Embryonic facial prominence (tissue), 1 donor: ENCODE results near the gene LRP5.

Source experiments
- DNase-seq: peaks from one replicate; pipeline ENCODE4 v3.0.0-alpha.2; 2016; ENCODE audit errors: extremely low spot score

Gene LRP5

DNA sequence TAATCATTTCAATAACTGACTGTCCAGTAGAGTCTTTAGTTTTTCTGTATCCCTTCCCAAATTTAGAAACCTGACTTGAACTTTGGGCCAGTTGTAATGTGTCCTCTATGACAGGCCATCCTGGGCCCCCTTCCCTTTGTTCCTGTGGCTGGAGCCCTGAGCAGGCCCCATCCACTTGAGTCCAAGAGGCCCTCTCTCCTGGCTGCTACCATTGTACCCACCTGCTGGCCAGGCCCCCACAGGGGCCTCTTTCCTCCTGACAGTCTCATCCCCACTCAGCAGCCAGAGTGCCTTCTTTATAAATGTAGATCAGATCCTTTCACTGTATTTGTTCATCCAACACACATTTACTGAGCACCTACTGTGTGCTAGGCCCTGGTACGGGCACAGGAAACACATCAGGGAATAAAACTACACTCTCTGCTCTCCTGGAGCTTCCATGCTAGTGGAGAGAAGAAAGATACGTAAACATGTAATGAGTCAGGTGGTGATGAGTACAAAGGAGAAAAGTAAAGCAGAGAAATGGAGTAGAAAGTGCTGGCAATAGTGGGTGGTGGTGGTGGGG, 2.7 kb upstream of the LRP5 start:
- no peak for DNase-seq

DNA sequence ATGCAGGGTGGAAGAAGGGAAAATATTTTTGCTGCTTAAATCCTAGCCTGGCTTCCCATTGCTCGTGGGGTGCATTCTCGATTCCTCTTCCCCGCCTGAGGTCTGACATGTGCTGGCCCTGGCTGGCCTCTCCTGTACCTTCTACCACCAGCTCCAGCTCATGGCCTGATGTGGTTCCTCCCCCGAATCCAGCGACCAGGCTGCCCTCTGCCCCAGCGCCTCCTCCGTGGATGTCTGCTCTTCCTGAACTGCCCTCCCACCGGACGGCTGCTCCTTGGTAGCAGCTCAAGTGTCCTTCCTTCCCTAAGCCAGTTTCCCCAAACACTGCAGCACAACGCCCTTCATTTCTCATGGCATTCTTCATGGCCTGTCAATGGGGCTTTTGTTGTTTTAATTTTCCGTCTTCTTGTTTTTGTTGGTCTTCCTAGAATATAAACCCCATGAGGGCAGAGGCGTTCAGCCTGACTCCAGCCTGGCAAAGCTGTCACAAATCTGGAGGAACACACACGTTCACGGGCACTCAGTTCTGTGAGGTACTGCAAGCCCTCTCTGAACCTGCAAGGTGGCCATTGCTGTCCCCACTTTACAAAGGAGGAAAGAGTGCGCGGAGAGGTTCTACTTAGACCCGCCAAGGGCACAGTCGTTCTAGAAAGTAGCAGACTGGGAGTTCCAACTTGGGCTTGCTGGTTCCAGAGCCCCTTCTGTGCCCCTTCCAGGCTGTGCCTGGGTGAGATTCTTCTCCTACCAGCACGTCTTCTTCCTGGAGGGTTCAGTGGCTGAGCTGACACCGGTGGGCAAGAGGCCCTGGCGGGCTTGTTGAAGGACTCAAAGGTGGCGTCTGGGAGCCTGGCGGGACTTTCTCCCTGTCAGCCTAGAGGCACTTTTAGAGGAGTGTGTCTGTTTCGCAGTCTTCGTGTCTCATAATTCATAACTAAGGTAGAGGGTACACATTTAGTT, 953 bp upstream of the LRP5 start:
- no peak for DNase-seq

DNA sequence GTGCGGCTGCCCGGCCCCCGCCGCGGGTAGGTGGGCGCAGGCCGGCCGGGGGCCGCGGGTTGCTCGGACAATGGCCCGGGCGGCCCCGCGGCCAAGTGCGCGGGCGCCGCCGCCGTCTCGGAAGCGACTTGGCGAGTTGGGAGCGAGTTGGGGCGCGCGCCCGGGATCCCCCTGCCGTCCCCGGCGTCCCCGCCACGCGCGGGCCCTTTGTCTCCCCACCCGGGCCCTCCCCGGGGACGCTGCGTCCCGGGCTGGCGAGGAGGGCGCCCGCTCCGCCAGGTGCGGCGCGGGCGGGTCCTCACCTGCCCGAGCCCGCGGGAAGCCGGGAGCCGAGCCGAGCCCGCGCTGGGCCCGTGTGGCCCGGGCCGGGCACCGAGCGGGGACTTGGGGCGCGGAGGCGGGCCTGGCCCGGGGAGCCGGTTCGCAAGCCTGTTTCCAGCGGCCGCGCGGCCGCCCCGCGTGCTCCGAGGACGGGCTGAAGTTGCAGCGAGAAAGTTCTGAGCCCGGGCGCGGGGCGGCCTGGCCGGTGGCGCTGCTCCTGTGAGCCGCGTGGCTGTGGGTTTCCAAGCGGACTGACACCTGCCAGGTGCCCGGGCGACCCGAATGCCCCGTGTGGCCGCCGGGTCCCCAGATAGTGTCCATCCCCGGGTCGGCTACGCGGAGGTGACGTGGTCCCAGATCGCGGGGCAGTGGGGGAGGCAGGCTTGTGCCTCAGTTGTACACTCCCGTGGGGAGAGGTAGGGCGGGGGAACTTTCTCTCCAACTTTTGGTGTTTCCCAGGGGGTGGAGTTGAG, 586 bp downstream of the LRP5 start:
- no peak for DNase-seq

DNA sequence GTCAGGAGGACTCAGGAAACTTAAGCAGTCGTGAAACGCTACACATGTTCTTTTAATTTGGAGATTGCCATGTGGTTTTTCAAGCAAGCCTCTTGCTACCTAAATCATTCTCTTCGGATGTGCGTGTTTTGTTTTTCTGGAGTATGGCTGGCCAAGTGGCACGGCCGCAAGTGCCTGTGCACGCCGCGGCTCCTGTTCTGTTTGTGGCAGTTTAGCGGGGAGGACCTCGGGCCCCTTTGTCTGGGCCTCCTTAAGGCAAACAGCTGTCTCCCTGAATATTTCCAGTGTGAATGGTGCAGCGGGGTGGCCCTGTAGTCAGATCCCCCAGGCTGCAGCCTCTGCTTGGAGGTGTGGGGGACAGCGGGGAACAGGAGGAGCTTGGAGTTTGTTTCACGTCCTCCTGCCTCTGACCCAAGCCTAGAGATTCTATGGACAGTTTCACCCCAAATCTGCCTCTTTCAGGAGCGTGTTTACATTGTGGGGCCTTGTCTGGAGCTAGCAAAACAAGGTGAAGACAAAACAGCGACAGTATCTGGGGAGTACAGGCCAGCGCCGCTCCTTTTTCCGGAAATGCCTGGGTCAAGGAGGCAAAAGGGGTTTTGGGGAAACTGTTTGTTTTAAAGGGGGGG, 1.3 kb downstream of the LRP5 start:
- DNase-seq: no peak

DNA sequence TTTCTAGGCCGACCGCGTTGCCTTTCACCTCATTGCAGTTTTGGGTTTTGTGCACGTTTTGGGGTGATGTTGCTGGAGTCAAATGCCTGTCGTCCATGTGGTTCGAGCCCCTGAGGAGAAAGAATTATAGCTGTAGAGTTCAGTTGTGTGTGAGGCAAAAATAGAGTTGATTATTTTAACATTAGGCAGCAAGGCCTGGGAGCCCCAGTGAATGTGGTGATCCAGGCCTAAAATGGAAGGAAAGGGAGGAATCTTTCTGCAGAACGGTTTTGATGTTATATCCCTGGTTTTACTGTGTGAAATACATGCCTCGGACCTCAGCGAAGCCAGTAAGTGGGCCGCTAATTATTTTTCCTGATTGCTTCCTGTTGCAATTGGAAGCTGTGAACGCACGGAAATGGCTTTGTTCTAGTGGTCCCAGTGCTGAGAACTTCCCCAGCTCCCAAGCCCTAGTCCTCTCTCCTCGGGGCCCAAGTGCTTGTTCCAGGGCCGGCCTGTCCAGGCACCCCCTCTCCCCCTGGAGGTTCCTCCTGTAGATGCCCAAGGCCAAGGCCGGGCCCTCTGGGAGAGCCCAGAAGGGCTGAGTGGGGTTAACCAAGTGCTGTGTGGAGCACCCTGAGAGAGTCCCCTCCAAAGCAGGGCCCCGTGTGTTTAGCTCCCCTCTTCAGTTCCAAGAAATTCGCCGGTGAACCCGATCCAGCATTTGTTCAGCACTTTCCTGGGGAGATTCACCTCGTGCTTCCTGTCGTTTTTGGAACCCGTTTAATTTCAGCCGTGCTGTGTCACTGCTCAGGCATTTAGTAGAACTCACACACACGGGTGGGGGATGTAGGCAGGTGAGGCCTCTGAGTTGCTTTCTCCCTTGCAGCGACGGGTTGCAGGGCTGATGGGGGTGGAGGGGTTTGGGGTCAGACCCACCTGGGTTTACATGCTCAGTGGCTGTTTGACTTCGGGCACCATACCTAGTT, 2.1 kb downstream of the LRP5 start:
- DNase-seq: no peak

DNA sequence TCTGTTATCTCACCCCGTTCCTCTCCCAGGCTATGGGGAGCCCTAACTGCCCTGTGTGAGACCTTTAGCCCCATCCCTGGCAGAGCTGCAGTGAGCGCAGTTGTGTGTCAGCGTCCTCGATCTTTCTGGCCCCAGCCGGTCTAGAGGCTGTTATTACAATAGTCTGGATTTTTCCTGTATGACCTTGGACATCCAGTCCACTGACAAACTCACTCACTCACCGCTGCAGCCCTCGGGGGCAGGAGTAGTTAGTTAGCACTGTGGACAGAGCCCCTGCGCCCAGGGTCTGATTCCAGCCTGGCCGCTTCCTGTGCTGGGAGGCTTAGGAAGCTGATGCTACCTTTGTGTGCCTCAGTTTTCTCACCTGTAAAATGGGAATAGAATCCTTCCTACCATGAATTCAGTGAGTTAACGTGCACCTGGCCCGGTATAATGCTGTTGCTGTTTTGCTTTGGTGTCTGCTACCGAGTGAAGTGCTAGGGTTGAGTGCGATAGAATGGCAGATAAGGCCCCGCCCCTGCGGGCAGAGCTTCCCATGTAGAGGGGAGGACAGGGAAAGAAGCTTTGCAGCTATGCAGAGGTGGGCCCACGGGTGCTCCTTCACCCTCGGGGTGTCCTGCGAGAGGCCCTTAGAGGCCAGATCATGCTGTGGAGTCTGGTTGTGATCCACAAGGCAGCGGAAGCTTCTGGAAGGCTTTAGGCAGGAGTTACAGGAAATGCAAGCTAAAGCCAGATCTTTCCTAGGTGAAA, 3.0 kb downstream of the LRP5 start:
- DNase-seq: no peak

DNA sequence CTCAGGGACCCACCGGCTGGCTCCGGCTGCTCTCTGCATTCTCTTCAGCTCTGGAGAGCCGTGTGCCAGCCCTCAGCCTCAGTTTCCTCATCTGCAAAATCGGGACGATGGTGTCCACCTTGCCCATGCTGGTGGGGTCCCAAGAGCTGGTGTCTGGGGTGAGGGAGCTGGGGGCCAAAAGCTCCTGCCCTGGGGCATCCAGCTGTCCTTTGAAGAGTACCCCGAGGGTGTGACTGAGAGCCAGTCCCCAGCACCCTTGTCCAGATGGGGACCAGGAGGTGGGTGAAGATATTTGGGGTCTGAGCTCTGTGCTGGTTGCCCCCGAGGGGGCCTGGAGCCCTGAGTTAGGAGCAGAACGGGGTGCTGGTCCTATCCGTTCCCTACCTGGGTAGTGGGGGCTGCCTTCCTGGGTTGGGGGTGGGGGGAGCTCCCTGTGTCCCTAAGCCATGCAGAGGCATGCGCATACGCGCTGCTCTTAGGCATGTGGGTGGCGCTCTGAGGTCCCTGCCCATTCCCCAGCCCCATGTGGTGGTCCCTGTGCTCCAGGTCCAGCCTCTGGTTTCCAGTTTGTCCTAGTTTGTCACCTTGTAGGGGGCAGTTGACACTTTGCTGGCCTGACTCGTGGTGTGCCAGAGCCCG, 4.9 kb downstream of the LRP5 start:
- no peak for DNase-seq

DNA sequence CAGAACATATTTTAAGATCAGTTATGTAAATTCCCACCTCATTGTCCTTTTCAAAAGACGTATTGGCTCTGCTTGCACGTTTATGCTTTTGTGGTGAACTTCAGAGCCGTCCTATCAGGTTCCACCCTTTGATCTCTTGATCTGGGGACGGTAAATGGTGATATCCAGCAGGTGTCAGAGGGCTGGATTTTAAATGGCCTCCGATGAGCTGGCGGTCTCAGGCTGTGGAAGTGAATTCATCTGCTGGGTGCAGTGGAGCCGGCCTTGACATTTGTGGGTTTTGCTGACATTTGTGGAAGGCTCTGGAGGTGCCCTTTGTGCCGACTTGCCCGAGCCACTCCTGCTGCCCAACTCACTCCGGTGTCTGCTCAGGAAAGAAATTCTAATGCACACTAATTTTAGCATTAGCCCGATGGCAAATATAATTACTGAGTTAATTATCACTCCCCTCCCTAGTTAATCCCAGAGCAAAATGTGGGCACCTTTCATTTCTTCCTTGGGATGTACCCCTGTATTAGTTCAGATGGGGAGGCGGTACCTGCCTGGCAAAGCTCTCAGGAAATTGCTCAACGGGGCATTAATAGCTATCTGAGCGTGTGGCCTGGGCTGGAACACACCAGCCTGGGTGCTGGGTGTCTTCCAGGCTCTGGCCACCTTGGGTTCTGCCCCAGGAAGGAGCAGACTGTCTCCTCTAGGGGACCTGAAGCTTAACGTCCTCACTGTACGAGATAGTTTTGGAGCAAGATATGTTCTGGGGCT, 9.1 kb downstream of the LRP5 start:
- DNase-seq: no peak

DNA sequence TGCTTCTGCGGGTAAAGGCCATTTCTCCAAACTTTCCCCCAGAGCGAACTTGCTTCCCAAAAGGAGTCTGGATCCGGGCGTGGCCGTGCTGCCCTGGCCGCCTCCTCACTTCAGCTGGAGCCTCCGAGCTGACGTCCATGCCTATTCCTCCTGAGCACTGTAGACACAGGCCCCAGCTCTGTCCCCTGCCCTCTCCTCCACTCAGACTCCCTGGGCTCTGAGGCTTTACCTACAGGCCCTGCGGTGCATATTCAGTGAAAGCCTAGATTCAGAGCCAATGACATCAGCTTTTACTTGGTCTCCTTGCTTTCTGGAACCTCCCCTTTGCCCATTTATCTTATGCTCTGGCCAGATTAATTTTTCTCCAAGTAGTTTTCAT, 9.7 kb downstream of the LRP5 start:
- no peak for DNase-seq

DNA sequence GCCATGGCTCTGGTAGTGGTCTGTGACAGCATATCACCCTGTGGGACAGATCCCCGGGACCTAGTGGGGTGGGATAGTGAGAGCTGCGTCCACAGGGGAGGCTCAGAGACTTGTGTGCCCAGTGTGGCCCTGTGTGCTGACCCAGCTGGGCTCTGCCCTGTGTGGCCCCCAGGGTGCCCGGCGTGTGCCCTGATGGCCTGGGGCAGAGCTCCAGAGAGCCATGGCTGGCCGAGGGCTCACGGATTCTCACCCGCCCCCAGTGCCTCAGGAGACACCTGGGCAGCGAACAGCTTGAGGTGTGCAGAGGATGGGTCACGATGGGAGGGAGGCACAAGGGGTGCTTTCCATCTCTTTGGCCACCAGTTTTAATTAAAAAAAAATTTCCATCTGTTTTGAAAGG, 11.8 kb downstream of the LRP5 start:
- no peak for DNase-seq

DNA sequence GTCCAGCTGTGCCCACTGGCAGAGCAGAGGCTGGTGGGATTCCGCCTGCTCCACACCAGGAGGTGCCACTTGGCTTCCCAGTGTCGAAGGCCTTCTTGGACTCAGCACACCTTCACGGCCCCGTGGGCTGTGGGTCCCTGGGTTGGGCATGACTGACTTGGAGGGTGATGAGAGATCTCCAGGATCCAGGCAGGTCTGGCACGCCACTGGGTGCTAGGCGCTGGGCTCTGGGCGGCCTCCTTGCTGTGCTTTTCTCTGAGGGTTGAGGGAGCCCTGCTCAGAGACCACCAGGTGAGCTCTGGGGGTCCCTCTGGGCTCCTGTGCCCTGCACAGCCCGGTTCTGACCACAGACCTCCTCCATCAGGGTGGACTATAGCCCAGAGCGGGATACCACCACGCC, 12.3 kb downstream of the LRP5 start:
- no peak for DNase-seq

DNA sequence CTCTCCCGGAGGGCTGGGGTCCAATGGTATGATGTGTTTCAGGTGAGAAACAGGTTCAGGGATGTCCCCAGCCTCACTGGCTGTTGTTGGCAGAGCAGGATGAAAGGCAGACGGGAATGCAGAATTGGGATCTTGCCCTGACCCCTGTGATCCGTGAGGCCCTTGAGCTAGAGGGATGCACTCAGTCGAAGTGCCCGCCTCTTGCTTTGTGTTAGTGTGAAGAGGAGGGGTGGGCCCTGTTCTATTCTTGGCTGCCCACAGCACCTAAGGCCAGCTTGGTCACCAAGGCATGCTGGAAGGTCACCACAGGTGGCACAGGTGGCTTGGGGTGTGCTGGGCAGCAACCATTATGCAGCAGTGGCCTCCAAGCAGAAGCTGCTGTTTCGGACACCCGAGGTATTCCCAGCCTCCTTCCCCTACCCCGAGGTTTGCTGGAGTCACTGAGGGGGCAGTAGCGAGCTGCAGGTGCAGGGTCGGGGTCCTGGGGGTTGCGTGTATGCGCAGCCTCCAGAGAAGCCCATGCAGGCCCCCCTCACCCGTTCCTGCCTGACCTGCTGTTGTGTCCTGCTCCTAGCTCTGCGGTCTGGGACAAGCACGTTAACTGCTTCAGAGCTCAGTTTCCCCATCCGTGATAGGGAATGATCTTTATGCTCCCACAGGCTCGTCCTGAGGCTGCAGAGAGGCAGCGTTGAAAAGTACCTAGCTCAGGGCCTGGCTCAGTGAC, 13.0 kb downstream of the LRP5 start:
- no peak for DNase-seq

DNA sequence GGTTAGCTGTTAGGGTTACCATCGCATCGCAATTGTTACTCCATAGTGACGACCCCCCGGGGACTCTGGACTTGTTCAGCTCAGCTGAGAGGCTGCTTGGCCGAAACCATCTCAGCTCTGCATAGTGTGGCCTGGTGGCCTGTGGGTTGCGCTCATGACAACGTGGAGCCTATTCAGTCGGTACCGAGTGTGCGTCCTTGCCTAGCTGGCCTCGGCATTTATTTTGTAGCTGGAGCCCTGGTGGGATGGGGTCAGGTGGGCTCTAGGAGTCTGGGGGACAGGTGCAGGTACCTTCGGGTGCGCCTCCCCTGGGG, 13.5 kb downstream of the LRP5 start:
- no peak for DNase-seq

DNA sequence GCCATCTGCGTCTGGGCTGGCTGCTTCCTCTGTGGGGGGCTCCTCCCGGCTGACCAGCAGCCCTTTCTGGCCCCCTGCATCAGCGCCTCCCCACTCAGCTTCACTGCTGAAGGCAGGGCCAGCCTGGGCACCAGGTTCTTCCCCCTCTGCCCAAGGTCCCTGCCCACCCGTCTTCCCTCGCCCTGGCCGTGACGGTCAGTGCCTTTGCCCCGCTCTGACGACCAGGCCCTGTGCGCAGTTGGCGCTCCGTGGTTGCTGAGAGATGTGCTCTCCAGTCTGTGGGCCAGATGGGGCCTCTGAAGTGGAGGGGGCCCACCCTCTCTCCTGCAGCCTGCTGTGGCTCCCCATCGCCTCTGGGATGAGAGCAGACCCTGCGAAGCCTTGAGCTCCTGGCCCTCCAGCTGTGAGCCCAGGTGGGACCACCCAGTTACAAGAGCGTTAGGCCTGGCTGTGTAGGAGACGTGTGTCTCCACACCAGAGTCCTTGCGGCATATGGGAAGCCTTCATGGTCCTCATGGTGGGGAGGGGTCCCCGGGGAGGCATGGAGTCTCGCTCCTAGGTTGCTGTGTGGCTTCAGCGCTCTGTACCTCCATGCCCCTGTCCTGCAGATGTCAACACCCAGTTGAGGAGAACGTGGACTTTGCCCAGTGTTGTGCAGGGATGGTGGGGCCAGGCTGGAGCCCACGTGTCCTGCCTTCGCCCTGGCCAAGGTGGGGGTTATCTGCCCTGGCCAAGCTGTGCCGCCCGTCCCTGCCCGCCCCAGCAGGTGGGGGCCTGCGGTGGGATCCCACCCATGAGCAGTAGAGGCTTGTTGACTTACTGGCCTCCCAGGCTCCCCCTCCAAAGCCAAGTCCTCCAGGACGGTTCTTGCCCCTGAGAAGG, 14.2 kb downstream of the LRP5 start:
- DNase-seq: no peak

DNA sequence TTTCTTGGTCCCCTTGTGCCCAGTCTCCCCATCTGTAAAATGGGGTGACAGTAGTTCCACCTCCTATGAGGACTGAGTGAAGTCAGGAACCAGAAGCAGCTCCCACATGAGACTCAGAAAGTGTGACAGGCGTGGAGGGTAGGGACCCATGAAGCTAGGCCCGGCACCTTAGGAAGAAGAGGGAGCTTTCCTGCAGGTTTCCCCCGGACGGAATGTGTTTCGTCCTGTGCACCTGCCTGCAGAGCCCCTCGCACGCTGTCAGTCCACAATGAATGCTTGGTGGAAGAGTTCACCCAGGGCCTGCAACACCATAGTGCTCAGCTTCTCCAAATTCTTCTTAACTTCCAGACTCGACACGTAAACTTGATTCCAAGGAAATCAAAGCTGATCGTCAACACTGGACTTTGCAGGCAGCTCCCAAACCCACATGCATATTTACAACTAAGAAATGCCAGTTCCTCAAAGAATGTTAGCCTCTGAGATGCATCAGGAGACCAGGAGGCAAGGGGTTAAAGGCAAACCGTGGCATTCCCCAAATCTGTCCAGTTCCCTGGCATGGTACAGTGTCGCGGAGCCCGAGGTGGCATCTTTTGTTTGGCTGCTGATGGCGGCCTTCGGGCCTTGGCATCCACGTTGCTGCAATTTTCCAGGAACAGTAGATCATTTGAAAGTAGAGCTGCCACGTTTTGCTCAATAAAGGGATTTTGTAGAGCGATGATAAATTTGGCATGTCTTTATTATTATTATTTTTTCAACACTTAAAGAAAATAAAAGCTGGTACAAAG, 15.4 kb downstream of the LRP5 start:
- no peak for DNase-seq

DNA sequence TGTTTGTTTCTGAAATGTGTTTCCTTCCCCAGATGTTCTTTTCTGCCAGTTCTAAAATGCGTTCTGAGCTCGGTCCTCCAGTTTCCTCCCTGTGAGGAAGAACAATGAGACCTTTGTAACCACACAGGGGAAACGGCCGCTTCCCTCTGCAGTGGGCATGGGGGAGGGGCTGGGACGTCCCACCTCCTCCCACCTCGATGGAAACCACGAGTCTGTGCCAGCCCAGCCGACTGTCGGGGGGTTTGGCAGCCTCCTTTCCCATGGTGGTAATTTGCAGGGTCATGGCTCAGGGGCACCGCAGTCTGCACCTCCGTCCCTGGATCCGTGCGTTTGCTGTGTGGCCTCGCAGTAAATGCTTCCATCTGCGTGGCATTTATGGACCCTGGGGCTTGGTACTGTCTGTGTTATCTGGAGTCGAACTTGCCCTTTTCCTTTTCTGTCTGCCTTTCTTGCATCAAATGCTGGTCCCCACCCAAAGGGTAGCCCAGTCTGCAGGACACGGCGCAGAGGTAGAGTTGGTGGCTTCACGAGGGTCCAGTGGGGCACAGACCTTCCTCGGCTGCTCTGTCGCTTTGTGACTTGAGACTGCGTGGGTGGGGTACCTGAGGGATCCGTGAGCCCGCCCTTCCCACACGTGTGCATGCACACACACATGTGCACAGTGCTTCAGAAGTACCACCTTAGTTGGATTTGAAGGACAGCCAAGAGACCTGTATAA, 16.1 kb downstream of the LRP5 start:
- DNase-seq: no peak
